Neural cell (in vitro differentiated cells): Measurements from ENCODE around the gene NDP. TPM values are rescaled to one million over a fixed set of nuclear protein-coding genes. Genes with fewer than 3 reads are reported as not detected.

Experiments
- H2AFZ ChIP-seq: fragments of 200-600, 300-800 bp; sonication (generic), shearing (Covaris generic); 2 replicates; pipeline ENCODE4 v1.6.0; 2014; ENCODE audit warnings: low read depth, mild to moderate bottlenecking, antibody characterized with exemption, low read length, moderate library complexity
- H3F3A ChIP-seq: fragments of 200-600 bp; shearing (Covaris generic); 2 replicates; pipeline ENCODE4 v1.6.1; 2016; ENCODE audit warnings: mild to moderate bottlenecking, moderate library complexity, mixed read lengths, antibody characterized with exemption, low read length; ENCODE audit not compliant: insufficient read depth, poor library complexity, severe bottlenecking
- H3K27ac ChIP-seq: fragments of 200-600, 300-800 bp; sonication (generic), shearing (Covaris generic); 2 replicates; pipeline ENCODE4 v1.5.1; 2014; ENCODE audit warnings: mild to moderate bottlenecking, low read length, moderate library complexity
- H3K27me3 ChIP-seq: fragments of 300-800, 200-600 bp; sonication (generic), shearing (Covaris generic); 2 replicates; pipeline ENCODE4 v1.6.0; 2014; ENCODE audit warnings: mild to moderate bottlenecking, low read depth, low read length, moderate library complexity; ENCODE audit not compliant: insufficient read depth
- H3K36me3 ChIP-seq: fragments of 300-800, 200-600 bp; sonication (generic), shearing (Covaris generic); 2 replicates; pipeline ENCODE4 v1.5.1; 2014; ENCODE audit warnings: mild to moderate bottlenecking, antibody characterized with exemption, low read length, moderate library complexity; ENCODE audit not compliant: insufficient read depth
- H3K4me2 ChIP-seq: fragments of 300-800, 200-600 bp; sonication (generic), shearing (Covaris generic); 2 replicates; pipeline ENCODE4 v1.6.0; 2014; ENCODE audit warnings: mild to moderate bottlenecking, low read length
- H3K4me3 ChIP-seq: fragments of 300-800, 200-600 bp; sonication (generic), shearing (Covaris generic); 2 replicates; pipeline ENCODE4 v1.5.1; 2014; ENCODE audit warnings: mild to moderate bottlenecking, low read length, moderate library complexity
- H3K79me2 ChIP-seq: fragments of 200-600 bp; shearing (Covaris generic); replicated peaks from 2 replicates; pipeline ENCODE4 v1.6.0; 2014; ENCODE audit warnings: mild to moderate bottlenecking, low read length, moderate library complexity; ENCODE audit not compliant: insufficient read depth
- H3K9ac ChIP-seq: fragments of 300-800, 200-600 bp; sonication (generic), shearing (Covaris generic); 2 replicates; pipeline ENCODE4 v1.6.1; 2016; ENCODE audit warnings: mild to moderate bottlenecking, low read length, mixed read lengths
- H3K9me2 ChIP-seq: fragments of 200-600 bp; shearing (Covaris generic); 2 replicates; pipeline ENCODE4 v1.6.1; 2016; ENCODE audit warnings: mild to moderate bottlenecking, low read length, mixed read lengths; ENCODE audit not compliant: insufficient read depth
- H3K9me3 ChIP-seq: fragments of 200-600, 300-800 bp; sonication (generic), shearing (Covaris generic); 2 replicates; pipeline ENCODE4 v1.6.1; 2016; ENCODE audit warnings: mild to moderate bottlenecking, mixed run types, low read length, moderate library complexity, mixed read lengths
- H4K20me1 ChIP-seq: fragments of 200-600 bp; shearing (Covaris generic); 2 replicates; pipeline ENCODE4 v1.6.1; 2016; ENCODE audit warnings: mild to moderate bottlenecking, mixed run types; ENCODE audit not compliant: insufficient read depth
- CTCF ChIP-seq: fragments of 450-650 bp; IDR thresholded peaks from 2 replicates; pipeline ENCODE4 v1.5.1; 2014; ENCODE audit warnings: antibody characterized with exemption, mild to moderate bottlenecking, moderate library complexity; ENCODE audit not compliant: poor library complexity, severe bottlenecking
- EP300 ChIP-seq: fragments of 450-650 bp; conservative IDR thresholded peaks from 2 replicates; pipeline ENCODE4 v1.6.1; 2014; ENCODE audit warnings: antibody characterized with exemption, mild to moderate bottlenecking, moderate library complexity; ENCODE audit not compliant: poor library complexity, severe bottlenecking
- EZH2 ChIP-seq: fragments of 200-600, 300-800 bp; shearing (Covaris generic), sonication (generic); IDR thresholded peaks from 2 replicates; pipeline ENCODE4 v1.6.1; 2014; ENCODE audit warnings: antibody characterized with exemption, low read length, borderline replicate concordance, mild to moderate bottlenecking; ENCODE audit not compliant: insufficient read depth, poor library complexity, severe bottlenecking
- MXI1 ChIP-seq: fragments of 450-650 bp; conservative IDR thresholded peaks from 2 replicates; pipeline ENCODE4 v1.6.1; 2014; ENCODE audit warnings: antibody characterized with exemption, mild to moderate bottlenecking; ENCODE audit not compliant: poor library complexity, severe bottlenecking
- POLR2AphosphoS5 ChIP-seq: IDR thresholded peaks from 2 replicates; pipeline ENCODE4 v1.6.1; 2012
- RAD21 ChIP-seq: fragments of 450-650 bp; conservative IDR thresholded peaks from 2 replicates; pipeline ENCODE4 v1.6.1; 2014; ENCODE audit warnings: antibody characterized with exemption, mild to moderate bottlenecking, moderate library complexity
- REST ChIP-seq: IDR thresholded peaks from 2 replicates; pipeline ENCODE4 v1.6.1; 2012; ENCODE audit warnings: borderline replicate concordance
- SMC3 ChIP-seq: fragments of 450-650 bp; conservative IDR thresholded peaks from 2 replicates; pipeline ENCODE4 v1.6.1; 2014; ENCODE audit warnings: antibody characterized with exemption, mild to moderate bottlenecking, moderate library complexity; ENCODE audit not compliant: poor library complexity
- TAF1 ChIP-seq: IDR thresholded peaks from 2 replicates; pipeline ENCODE4 v1.6.1; 2012; ENCODE audit warnings: low read depth
- polyA plus RNA-seq: library from polyadenylated mRNA; depleted of rRNA; stranded (reverse); fragments of >200 nt; gene quantifications from 2 replicates; pipeline ENCODE4 v1.2.3, GENCODE V29; 2014

Gene NDP
- polyA plus RNA-seq, 1 donor from 2014 or later = 34.1 TPM

- H3K9me3 ChIP-seq = no peaks in the 10 kb centered on the region
- H4K20me1 ChIP-seq = no peaks in the 10 kb centered on the region
- H3K27ac ChIP-seq = no peak overlapping the region
- TF ChIP-seq MXI1 = no peak
- no peak for TF ChIP-seq SMC3
- no peak for TF ChIP-seq EZH2
- TF ChIP-seq RAD21 = no peak
- H3K9ac ChIP-seq = no peak overlapping the region
- H3F3A ChIP-seq = no peaks in the 10 kb centered on the region
- H3K4me3 ChIP-seq = no peak overlapping the region
- no peaks in the 10 kb centered on the region for H3K36me3 ChIP-seq
- H3K27me3 ChIP-seq = no peaks in the 10 kb centered on the region
- H3K79me2 ChIP-seq = no peaks in the 10 kb centered on the region
- H2AFZ ChIP-seq = no peak overlapping the region
- H3K4me2 ChIP-seq = no peak overlapping the region
- H3K9me2 ChIP-seq = no peaks in the 10 kb centered on the region
Observed at GRCh38 chrX:43963726-43964125, 9.5 kb downstream of the NDP start.

- H3K9ac ChIP-seq = no peak overlapping the region
- TF ChIP-seq POLR2AphosphoS5 = no peak
- TF ChIP-seq RAD21 = no peak
- no peak for TF ChIP-seq CTCF
- no peak for TF ChIP-seq REST
- no peak for TF ChIP-seq EZH2
- no peak for TF ChIP-seq TAF1
- no peak for TF ChIP-seq SMC3
- TF ChIP-seq EP300 = no peak
- TF ChIP-seq MXI1 = no peak
- H4K20me1 ChIP-seq = no peaks in the 10 kb centered on the region
- no peaks in the 10 kb centered on the region for H3K9me2 ChIP-seq
- H2AFZ ChIP-seq = no peak overlapping the region
- H3K4me3 ChIP-seq = no peak overlapping the region
- H3K79me2 ChIP-seq = no peaks in the 10 kb centered on the region
- no peaks in the 10 kb centered on the region for H3K36me3 ChIP-seq
- H3K27ac ChIP-seq = no peak overlapping the region
- no peak overlapping the region for H3K4me2 ChIP-seq
- no peaks in the 10 kb centered on the region for H3K9me3 ChIP-seq
- no peaks in the 10 kb centered on the region for H3K27me3 ChIP-seq
- H3F3A ChIP-seq = no peaks in the 10 kb centered on the region
Observed at GRCh38 chrX:43962636-43963035, 10.6 kb downstream of the NDP start.

GRCh38 chrX:43961699-43962098 is 11.5 kb downstream of the NDP start:
- Histone ChIP-seq H3K27me3 (no peaks in the 10 kb centered on the region), H3K9me2 (no peaks in the 10 kb centered on the region), H3K4me3 (no peak overlapping the region), H4K20me1 (no peaks in the 10 kb centered on the region), H3K79me2 (no peaks in the 10 kb centered on the region), H3F3A (no peaks in the 10 kb centered on the region), H3K4me2 (no peak overlapping the region), H3K36me3 (no peaks in the 10 kb centered on the region), H3K27ac (no peak overlapping the region), H3K9me3 (no peaks in the 10 kb centered on the region), H3K9ac (no peak overlapping the region), H2AFZ (no peak overlapping the region)
- no peak for TF ChIP-seq EP300
- TF ChIP-seq RAD21 = no peak
- no peak for TF ChIP-seq CTCF
- TF ChIP-seq SMC3 = no peak
- TF ChIP-seq TAF1 = no peak
- no peak for TF ChIP-seq MXI1
- TF ChIP-seq REST = no peak
- TF ChIP-seq POLR2AphosphoS5 = no peak
- no peak for TF ChIP-seq EZH2
